Gastrocnemius medialis (tissue), 4 donors: ENCODE data around the gene DOCK4. TPM values are rescaled to one million over a fixed set of nuclear protein-coding genes. Genes with fewer than 3 reads are reported as not detected.
"Not testable (repeated sequence)": the region's sequence is repeated elsewhere in the genome, so short reads cannot be mapped to it uniquely, and the experiment has no call there.

Experiments used
- ATAC-seq, 2 donors: fragments of 150-250 bp; one replicate each; pipeline ENCODE4 v1.9.1; 2016
- DNase-seq, 2 donors: peaks; one replicate each; pipeline ENCODE4 v3.0.0-alpha.2; 2019
- H3K27ac ChIP-seq, 4 donors: fragments of 200-600 bp; sonication (generic); 1 replicate in 1 of 4; 2 replicates in 3 of 4; pipeline ENCODE4 v1.5.1; 2016 to 2018; ENCODE audit warnings: mild to moderate bottlenecking in 2 of 4, moderate library complexity in 1 of 4
- H3K27me3 ChIP-seq, 3 donors: fragments of 200-600 bp; sonication (generic) in 2 of 3; 1 replicate in 1 of 3; 2 replicates in 2 of 3; pipeline versions ENCODE4 v1.5.1 to v1.6.0; 2016 to 2019; ENCODE audit warnings: mild to moderate bottlenecking in 1 of 3, moderate library complexity in 1 of 3
- H3K36me3 ChIP-seq, 2 donors: fragments of 200-600 bp; sonication (generic) in 1 of 2; one replicate each; pipeline ENCODE4 v1.5.1; 2017 to 2018
- H3K4me1 ChIP-seq, 2 donors: fragments of 200-600 bp; sonication (generic) in 1 of 2; one replicate each; pipeline ENCODE4 v1.5.1; 2016 to 2017; ENCODE audit warnings: mild to moderate bottlenecking in 2 of 2
- H3K4me3 ChIP-seq, 4 donors: fragments of 200-600 bp; sonication (generic) in 3 of 4; 1 replicate in 1 of 4; 2 replicates in 3 of 4; pipeline ENCODE4 v1.5.1; 2016 to 2019; ENCODE audit warnings: mild to moderate bottlenecking in 2 of 4
- H3K9me3 ChIP-seq, 3 donors: fragments of 200-600 bp; sonication (generic) in 2 of 3; 1 replicate in 1 of 3; 2 replicates in 2 of 3; pipeline ENCODE4 v1.5.1; 2016 to 2019
- POLR2A ChIP-seq, 2 donors: fragments of 450-650 bp; IDR thresholded peaks; one replicate each; pipeline ENCODE4 v1.6.1; 2017; ENCODE audit warnings: antibody characterized with exemption in 2 of 2, mild to moderate bottlenecking in 2 of 2, moderate library complexity in 2 of 2
- in situ Hi-C, 4 donors: fragments of 200-750 bp; cut with MboI; loops; one replicate each; pipeline versions ENCODE4 v1.15.0 to v1.8.0; 2017; ENCODE audit warnings: low sequenced_read_pairs in 4 of 4
- intact Hi-C: fragments of 100-400 bp; cut with DNase I; formaldehyde crosslinking; loops from one replicate; pipeline ENCODE4 v1.15.1; 2023; ENCODE audit warnings: low total_unique reads
- total RNA-seq, 4 donors: library from RNA; depleted of rRNA; stranded (reverse); fragments of >200 nt; gene quantifications; one replicate each; pipeline versions ENCODE4 v1.1.0 to v1.2.3, GENCODE V29; 2016
- TF ChIP-seq, protein P1 (sequence below), 5 experiments: fragments of 450-650 bp in 3 of 5; fragments of 200-600 bp in 2 of 5; sonication (generic) in 2 of 5; IDR thresholded peaks in 4 of 5; conservative IDR thresholded peaks in 1 of 5; 1 replicate in 4 of 5; 2 replicates in 1 of 5; pipeline ENCODE4 v1.5.1; 2016 to 2019; ENCODE audit warnings: antibody characterized with exemption in 5 of 5, mild to moderate bottlenecking in 3 of 5, moderate library complexity in 3 of 5

Gene DOCK4
- total RNA-seq, 4 donors from 2014 or later = 8.7 to 12.0 (median 10.2) TPM

DNA sequence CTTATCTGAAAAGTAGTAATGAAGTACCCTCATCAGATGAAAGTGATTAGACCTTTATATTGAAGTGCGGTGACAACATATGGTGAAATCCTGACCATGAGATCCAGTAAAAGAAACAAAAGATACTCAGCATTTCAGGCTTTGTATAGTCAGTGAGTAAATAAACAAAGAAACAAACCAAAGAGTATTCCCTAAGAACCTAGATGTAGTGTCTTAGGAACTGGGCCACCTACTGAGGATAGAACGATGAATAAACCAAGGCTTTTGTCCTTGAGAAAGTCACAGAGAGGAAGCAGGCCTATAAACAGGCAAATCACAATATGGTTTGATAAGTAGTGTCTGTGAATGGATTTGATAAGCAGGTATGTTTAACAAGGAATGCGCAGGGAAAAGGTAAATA is 46.5 kb upstream of the DOCK4 start:
- H3K27me3 ChIP-seq = no peaks in the 10 kb centered on the region

DNA sequence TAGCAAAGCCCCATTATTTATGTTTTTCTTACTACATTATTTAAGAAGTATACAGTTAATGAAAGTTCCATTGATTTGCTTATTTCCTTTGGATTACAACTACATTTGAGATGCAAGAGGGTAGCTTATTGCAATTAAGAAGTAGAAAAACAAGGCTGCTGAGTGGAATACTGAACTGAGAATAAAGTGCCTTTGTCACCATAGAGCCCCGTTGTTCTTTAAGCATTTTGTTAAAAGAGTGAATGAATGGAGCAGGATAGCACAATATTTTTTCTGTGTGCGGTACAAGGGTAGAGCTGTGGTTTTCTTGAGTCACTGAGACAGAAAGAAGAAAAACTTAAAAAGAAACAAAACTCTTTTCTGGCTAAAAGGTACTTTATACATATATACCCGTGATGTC is 45.9 kb upstream of the DOCK4 start:
- H3K36me3 ChIP-seq = no peaks in the 10 kb centered on the region
- no peak for ATAC-seq
- DNase-seq = no peak
- intact Hi-C loops = no loop called here
- no peaks in the 10 kb centered on the region for H3K9me3 ChIP-seq
- in situ Hi-C loops = no loop called here
- no peak overlapping the region for H3K4me3 ChIP-seq
- no peak overlapping the region for H3K27ac ChIP-seq
- TF ChIP-seq POLR2A (IDR thresholded peaks at IDR 0.05) = no peak
- TF ChIP-seq, protein P1, sequence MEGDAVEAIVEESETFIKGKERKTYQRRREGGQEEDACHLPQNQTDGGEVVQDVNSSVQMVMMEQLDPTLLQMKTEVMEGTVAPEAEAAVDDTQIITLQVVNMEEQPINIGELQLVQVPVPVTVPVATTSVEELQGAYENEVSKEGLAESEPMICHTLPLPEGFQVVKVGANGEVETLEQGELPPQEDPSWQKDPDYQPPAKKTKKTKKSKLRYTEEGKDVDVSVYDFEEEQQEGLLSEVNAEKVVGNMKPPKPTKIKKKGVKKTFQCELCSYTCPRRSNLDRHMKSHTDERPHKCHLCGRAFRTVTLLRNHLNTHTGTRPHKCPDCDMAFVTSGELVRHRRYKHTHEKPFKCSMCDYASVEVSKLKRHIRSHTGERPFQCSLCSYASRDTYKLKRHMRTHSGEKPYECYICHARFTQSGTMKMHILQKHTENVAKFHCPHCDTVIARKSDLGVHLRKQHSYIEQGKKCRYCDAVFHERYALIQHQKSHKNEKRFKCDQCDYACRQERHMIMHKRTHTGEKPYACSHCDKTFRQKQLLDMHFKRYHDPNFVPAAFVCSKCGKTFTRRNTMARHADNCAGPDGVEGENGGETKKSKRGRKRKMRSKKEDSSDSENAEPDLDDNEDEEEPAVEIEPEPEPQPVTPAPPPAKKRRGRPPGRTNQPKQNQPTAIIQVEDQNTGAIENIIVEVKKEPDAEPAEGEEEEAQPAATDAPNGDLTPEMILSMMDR (IDR thresholded peaks at IDR 0.05 in 4 of 5, conservative IDR thresholded peaks at IDR 0.05 in 1 of 5) = no peak
- no peaks in the 10 kb centered on the region for H3K27me3 ChIP-seq
- H3K4me1 ChIP-seq = no peaks in the 10 kb centered on the region

More for the DNA sequence above, 46.5 kb upstream of the DOCK4 start:
- H3K36me3 ChIP-seq = no peaks in the 10 kb centered on the region
- H3K9me3 ChIP-seq = no peaks in the 10 kb centered on the region
- intact Hi-C loops = no loop called here
- ATAC-seq = no peak
- in situ Hi-C loops = no loop called here
- H3K27ac ChIP-seq = no peak overlapping the region
- no peaks in the 10 kb centered on the region for H3K4me1 ChIP-seq
- no peak overlapping the region for H3K4me3 ChIP-seq
- DNase-seq = no peak
- TF ChIP-seq, protein P1 (IDR thresholded peaks at IDR 0.05 in 4 of 5, conservative IDR thresholded peaks at IDR 0.05 in 1 of 5) = no peak
- TF ChIP-seq POLR2A (IDR thresholded peaks at IDR 0.05) = no peak

DNA sequence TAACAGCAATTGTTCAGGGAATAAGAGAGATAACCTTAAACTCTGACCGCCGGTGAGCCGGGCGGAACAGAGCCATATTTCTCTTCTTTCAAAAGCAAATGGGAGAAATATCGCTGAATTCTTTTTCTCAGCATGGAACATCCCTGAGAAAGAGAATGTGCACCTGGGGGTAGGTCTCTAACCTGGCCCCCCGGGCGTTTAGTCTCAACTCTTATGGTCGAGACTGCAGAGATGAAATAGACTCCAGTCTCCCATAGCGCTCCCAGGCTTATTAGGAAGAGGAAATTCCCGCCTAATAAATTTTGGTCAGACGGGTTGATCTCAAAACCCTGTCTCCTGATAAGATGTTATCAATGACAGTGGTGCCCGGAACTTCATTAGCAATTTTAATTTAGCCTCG is 43.8 kb upstream of the DOCK4 start:
- H3K27me3 ChIP-seq, H3K4me1 ChIP-seq, H3K36me3 ChIP-seq, in situ Hi-C loops, H3K27ac ChIP-seq, ATAC-seq, H3K4me3 ChIP-seq, H3K9me3 ChIP-seq, DNase-seq, intact Hi-C loops: not testable (repeated sequence)

DNA sequence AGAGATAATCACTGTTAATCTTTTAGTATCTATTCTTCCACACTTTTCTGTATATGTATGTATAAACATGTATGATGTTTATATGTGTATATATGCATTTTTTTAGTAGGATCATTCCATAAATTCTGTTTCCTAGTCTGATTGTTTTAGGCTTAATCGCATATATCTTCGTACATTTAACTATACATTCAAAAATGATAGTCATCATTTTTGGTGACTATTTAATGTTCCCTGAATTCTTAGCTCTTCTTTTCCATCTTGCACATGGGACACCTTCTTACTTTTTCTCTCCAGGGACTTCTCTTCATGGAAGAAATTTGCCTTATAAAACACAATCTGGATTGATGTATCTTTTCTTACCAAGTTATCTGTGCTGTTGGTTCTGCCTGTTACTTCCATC is 42.4 kb upstream of the DOCK4 start:
- intact Hi-C loops = no loop called here
- DNase-seq (no peak), ATAC-seq (no peak)
- no peak overlapping the region for H3K4me3 ChIP-seq
- H3K9me3 ChIP-seq = no peaks in the 10 kb centered on the region
- no peak overlapping the region for H3K27ac ChIP-seq
- no peaks in the 10 kb centered on the region for H3K36me3 ChIP-seq
- no peaks in the 10 kb centered on the region for H3K27me3 ChIP-seq
- TF ChIP-seq, protein P1 (IDR thresholded peaks at IDR 0.05 in 4 of 5, conservative IDR thresholded peaks at IDR 0.05 in 1 of 5) = no peak
- TF ChIP-seq POLR2A (IDR thresholded peaks at IDR 0.05) = no peak
- in situ Hi-C loops = no loop called here
- no peaks in the 10 kb centered on the region for H3K4me1 ChIP-seq

DNA sequence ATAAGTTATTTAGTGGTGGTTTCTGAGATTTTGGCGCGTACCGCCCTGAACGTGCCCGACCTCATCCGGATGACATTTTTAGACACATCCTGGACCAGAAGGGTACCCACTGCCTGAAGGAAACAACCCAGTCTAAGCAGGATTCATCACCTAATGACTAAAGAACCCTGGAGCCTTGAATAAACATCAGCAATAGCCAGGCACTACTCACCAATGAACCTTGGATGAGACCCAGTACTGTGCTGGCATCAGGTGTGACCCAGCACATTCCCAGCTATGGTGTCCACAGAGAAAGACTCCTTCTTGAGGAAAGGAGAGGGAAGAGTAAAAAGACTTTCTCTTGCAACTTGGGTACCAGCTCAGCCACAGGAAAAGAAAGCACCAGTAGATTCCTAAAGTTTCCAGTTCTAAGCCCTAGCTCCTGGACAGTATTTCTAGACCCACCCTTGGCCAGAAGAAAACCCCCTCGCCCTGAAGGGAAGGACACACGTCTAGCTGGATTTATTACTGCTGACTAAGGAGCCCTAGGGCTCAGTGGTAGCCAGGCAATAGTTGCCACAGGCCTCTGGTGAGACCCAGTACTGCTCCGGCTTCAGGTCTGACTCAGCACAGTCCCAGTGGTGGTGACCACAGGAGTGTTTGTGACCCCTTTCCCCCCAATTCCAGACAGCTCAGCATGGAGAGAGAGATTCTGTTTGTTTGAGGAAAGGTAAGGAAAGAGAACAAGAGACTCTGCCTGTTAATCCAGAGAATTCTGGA is 32.8 kb upstream of the DOCK4 start:
- DNase-seq (no peak), ATAC-seq (no peak)
- in situ Hi-C loops = no loop called here
- no peaks in the 10 kb centered on the region for H3K36me3 ChIP-seq
- intact Hi-C loops = no loop called here
- H3K27me3 ChIP-seq = no peaks in the 10 kb centered on the region
- H3K4me3 ChIP-seq = no peak overlapping the region
- H3K9me3 ChIP-seq = no peaks in the 10 kb centered on the region
- no peaks in the 10 kb centered on the region for H3K4me1 ChIP-seq
- TF ChIP-seq, protein P1 (IDR thresholded peaks at IDR 0.05 in 4 of 5, conservative IDR thresholded peaks at IDR 0.05 in 1 of 5) = no peak
- TF ChIP-seq POLR2A (IDR thresholded peaks at IDR 0.05) = no peak
- H3K27ac ChIP-seq = no peak overlapping the region
